Body of pancreas (tissue), 4 donors: ENCODE data around the gene GNAZ.
"Not testable (repeated sequence)": the region's sequence is repeated elsewhere in the genome, so short reads cannot be mapped to it uniquely, and the experiment has no call there.

Experiments used
- POLR2A ChIP-seq, 3 donors: fragments of 450-650 bp; IDR thresholded peaks; one replicate each; pipeline ENCODE4 v1.6.1; 2016; ENCODE audit warnings: antibody characterized with exemption in 3 of 3, mild to moderate bottlenecking in 2 of 3
- TF ChIP-seq, protein P1 (sequence below), 7 experiments: fragments of 450-650 bp in 4 of 7; fragments of 200-600 bp in 3 of 7; sonication (generic) in 3 of 7; IDR thresholded peaks; one replicate each; pipeline ENCODE4 v1.5.1; 2016 to 2019; ENCODE audit warnings: antibody characterized with exemption in 7 of 7

DNA sequence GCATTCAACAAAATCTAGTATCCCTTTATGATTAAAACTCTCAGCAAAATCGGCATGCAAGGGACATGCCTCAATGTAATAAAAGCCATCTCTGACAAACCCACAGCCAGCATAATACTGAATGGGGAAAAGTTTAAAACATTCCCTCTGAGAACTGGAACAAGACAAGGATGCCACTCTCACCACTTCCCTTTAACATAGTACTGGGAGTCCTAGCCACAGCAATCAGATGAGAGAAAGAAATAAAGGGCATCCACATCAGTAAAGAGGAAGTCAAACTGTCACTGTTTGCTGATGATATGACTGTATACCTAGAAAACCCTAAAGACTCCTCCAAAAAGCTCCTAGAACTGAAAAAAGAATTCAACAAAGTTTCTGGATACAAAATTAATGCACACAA is 19.8 kb upstream of the GNAZ start:
- TF ChIP-seq, protein P1, sequence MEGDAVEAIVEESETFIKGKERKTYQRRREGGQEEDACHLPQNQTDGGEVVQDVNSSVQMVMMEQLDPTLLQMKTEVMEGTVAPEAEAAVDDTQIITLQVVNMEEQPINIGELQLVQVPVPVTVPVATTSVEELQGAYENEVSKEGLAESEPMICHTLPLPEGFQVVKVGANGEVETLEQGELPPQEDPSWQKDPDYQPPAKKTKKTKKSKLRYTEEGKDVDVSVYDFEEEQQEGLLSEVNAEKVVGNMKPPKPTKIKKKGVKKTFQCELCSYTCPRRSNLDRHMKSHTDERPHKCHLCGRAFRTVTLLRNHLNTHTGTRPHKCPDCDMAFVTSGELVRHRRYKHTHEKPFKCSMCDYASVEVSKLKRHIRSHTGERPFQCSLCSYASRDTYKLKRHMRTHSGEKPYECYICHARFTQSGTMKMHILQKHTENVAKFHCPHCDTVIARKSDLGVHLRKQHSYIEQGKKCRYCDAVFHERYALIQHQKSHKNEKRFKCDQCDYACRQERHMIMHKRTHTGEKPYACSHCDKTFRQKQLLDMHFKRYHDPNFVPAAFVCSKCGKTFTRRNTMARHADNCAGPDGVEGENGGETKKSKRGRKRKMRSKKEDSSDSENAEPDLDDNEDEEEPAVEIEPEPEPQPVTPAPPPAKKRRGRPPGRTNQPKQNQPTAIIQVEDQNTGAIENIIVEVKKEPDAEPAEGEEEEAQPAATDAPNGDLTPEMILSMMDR (IDR thresholded peaks at IDR 0.05) = not testable (repeated sequence)
- not testable (repeated sequence) for TF ChIP-seq POLR2A (IDR thresholded peaks at IDR 0.05)
